Measurements from ENCODE around the gene VASP.

Gene VASP

DNA sequence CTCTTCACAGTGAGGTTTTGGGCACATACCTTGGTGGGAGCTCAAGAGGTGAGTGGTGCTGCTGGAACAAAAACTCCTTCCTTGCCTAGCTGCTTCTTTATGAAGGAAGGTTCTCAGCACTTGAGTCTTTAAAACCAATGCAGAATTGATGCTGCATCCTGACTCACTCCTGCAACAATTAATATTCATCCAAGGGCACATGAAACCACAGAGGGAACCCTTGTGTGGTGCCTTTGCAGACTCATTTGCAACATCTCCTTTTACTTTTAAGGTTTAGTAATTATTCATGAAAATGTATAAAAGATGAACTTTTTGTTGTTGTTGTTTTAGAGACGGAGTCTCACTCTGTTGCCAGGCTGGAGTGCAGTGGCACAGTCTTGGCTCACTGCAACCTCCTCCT lies 47.2 kb downstream of the VASP start:
- no peak for DNase-seq (ENCODE audit: low spot score)

DNA sequence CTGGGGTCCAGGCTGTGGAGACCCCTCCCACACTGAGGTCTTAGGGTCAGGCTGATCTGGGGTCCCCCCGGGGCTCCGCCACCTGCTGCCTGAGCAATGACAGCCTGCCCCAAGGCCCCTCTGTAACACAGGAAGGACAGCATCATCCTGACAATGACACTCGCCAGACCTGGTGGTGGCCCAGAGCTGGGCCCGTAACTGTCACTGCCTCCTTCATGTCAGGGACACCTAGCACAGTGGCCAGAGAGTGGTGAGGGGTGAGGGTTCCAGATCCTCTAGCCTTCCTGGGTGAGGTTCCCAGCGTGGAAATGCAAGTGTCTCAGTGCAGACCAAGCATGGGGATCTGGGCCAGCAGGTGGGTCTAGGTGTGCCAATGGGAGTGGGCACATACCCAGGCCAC lies 49.6 kb downstream of the VASP start:
- no peak for DNase-seq (ENCODE audit: low spot score)

- DNase-seq (ENCODE audit: low spot score), result peak; percentile 48
These were observed 51.2 kb downstream of the VASP start for GRCh38 chr19:45558399-45558878.

- DNase-seq (ENCODE audit: low spot score), result no peak
These were observed 52.8 kb downstream of the VASP start for GRCh38 chr19:45560038-45560437.

- no peak for DNase-seq (ENCODE audit: low spot score)
These were observed 53.4 kb downstream of the VASP start for GRCh38 chr19:45560686-45561085.

DNA sequence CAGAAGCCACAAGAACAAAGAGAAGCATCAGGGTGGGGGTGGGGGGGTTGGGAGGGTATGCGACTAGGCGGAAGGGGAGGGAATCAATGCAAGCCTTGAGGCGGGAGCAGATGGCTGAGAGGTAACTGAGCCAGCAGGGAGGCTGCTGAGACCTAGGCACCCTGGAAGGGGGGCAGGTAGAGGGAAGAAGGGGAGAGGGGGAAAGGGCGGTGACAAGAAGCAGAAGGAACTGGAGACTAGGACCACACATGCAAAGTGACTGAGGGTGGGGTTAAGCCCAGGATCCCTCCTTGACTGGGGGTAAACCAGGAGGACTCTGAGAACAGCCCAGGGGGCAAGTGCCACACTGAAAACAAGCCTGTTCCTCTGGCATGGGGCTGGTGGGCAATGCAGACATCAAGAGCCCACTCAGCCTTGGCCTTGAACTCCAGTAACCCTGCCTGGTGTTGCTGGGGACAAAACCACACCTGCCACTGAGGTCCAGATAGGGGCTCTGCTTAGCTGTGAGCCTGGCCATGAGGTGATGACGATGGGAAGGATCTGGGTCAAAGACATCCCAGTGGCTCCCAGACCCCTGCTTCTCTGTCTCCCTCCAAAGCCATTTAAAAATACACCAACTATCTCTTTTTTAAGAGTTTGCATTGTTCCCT lies 57.0 kb downstream of the VASP start:
- DNase-seq (ENCODE audit: low spot score), result no peak

DNA sequence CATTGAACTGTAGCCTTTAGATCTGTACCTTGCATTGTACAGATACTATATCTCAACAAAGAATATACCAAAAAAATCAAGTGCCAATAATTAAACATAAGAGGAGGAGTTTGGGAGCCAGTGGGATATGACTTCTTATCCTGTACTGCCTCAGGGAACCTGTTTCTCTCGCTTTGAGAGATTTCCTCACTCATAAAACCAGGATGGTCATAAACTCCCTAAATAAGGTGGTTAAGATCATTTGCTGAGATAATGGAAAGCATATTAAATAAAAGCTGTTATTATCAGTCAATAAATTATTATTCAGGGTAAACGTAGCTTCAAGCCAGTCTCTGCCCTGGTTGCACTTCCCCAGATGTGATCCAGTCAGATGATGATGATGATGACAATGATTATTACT lies 60.3 kb downstream of the VASP start:
- DNase-seq (ENCODE audit: low spot score), result no peak

DNA sequence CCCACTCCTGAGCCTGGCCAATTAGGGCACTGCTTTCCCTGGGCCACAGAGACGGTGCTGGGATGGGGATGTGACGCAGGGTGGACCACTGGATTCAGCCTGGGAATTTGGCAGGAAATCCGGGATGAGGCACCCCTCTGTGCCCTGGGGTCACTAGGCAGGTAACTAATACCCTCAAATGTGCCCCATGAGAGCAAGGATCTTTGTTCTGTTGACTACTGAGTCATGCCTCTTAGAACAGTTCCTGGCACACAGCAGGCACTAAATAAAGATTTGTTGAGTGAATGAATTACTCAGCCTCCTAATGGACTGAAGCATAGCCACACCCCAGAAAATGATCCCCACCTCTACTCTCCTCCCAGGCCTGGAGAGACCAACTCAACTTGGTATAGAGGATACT lies 61.5 kb downstream of the VASP start:
- DNase-seq (ENCODE audit: low spot score), result no peak

- DNase-seq (ENCODE audit: low spot score), result no peak
These were observed 62.5 kb downstream of the VASP start for GRCh38 chr19:45569619-45570421.

GRCh38 chr19:45571457-45572220 lies 64.4 kb downstream of the VASP start:
- DNase-seq (ENCODE audit: low spot score), result no peak

- no peak for DNase-seq (ENCODE audit: low spot score)
These were observed 67.2 kb downstream of the VASP start for GRCh38 chr19:45574526-45574925.

GRCh38 chr19:45575216-45575615 lies 67.9 kb downstream of the VASP start:
- DNase-seq (ENCODE audit: low spot score), result no peak
